ENCODE results near the gene SGSH.

Gene SGSH

GRCh38 chr17:80214012-80214877 is 5.9 kb downstream of the SGSH start:
- Histone ChIP-seq H3K4me1 (ENCODE audit: insufficient read depth, insufficient read length) (no peaks in the 10 kb centered on the region), H3K4me3 (ENCODE audit: insufficient read length, low read depth) (no peak overlapping the region), H3K27me3 (ENCODE audit: insufficient read depth, insufficient read length) (no peaks in the 10 kb centered on the region), H3K36me3 (ENCODE audit: insufficient read depth, insufficient read length, low read length) (peaks cover 79% of the 10 kb centered on the region), H3K9ac (ENCODE audit: insufficient read length, low read depth) (no peak overlapping the region), H3K9me3 (ENCODE audit: insufficient read depth, low read length) (no peaks in the 10 kb centered on the region)
- DNase-seq (ENCODE audit: low read depth, low spot score): no peak
- TF ChIP-seq YY1 (IDR thresholded peaks at IDR 0.05; ENCODE audit: insufficient read depth, insufficient read length) (no peak), ZNF274 (IDR thresholded peaks at IDR 0.05; ENCODE audit: low read depth, low read length) (no peak), SUZ12 (IDR thresholded peaks at IDR 0.05; ENCODE audit: extremely low read depth, insufficient read depth, insufficient read length) (no peak)

- Histone ChIP-seq H3K9ac (ENCODE audit: insufficient read length, low read depth) (no peak overlapping the region), H3K36me3 (ENCODE audit: insufficient read depth, insufficient read length, low read length) (peaks cover 84% of the 10 kb centered on the region), H3K9me3 (ENCODE audit: insufficient read depth, low read length) (no peaks in the 10 kb centered on the region), H3K4me3 (ENCODE audit: insufficient read length, low read depth) (no peak overlapping the region), H3K4me1 (ENCODE audit: insufficient read depth, insufficient read length) (no peaks in the 10 kb centered on the region), H3K27me3 (ENCODE audit: insufficient read depth, insufficient read length) (no peaks in the 10 kb centered on the region)
- no peak for DNase-seq (ENCODE audit: low read depth, low spot score)
- TF ChIP-seq ZNF274 (IDR thresholded peaks at IDR 0.05; ENCODE audit: low read depth, low read length) (no peak), SUZ12 (IDR thresholded peaks at IDR 0.05; ENCODE audit: extremely low read depth, insufficient read depth, insufficient read length) (no peak), YY1 (IDR thresholded peaks at IDR 0.05; ENCODE audit: insufficient read depth, insufficient read length) (no peak)
These were observed 6.5 kb downstream of the SGSH start for GRCh38 chr17:80213643-80213975.

DNA sequence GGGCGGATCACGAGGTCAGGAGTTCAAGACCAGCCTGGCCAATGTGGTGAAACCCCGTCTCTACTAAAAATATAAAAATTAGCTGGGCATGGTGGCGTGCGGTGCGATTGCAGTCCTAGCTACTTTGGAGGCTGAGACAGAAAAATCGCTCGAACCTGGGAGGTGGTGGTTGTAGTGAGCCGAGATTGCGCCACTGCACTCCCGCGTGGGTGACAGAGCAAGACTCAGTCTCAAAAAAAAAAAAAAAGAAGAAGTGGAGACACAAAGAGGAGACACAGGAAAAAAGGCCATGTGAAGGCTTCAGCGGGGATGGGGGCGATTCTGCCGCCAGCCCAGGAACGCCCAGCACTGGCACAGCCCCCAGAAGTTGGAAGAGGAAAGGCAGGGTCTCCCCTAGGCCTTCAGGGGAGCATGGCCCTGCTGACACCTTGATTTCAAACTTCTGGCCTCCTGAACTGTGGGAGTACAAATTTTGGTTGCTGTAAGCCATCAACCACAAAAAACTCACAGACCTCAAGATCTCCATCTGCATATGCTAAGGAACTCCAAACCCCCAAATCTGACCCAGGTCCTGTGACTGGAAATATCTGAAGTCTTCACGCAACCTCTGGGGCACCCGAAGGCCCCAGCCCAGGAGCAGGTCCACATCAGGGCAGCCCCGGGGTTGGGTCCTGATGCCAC is 7.0 kb downstream of the SGSH start:
- no peak for DNase-seq (ENCODE audit: low read depth, low spot score)
- TF ChIP-seq YY1 (IDR thresholded peaks at IDR 0.05; ENCODE audit: insufficient read depth, insufficient read length): no peak
- no peak for TF ChIP-seq ZNF274 (IDR thresholded peaks at IDR 0.05; ENCODE audit: low read depth, low read length)
- TF ChIP-seq SUZ12 (IDR thresholded peaks at IDR 0.05; ENCODE audit: extremely low read depth, insufficient read depth, insufficient read length): no peak
- Histone ChIP-seq H3K9me3 (ENCODE audit: insufficient read depth, low read length) (no peaks in the 10 kb centered on the region), H3K27me3 (ENCODE audit: insufficient read depth, insufficient read length) (no peaks in the 10 kb centered on the region), H3K36me3 (ENCODE audit: insufficient read depth, insufficient read length, low read length) (peaks cover 85% of the 10 kb centered on the region), H3K4me3 (ENCODE audit: insufficient read length, low read depth) (no peak overlapping the region), H3K4me1 (ENCODE audit: insufficient read depth, insufficient read length) (peaks cover 2% of the 10 kb centered on the region), H3K9ac (ENCODE audit: insufficient read length, low read depth) (no peak overlapping the region)

DNA sequence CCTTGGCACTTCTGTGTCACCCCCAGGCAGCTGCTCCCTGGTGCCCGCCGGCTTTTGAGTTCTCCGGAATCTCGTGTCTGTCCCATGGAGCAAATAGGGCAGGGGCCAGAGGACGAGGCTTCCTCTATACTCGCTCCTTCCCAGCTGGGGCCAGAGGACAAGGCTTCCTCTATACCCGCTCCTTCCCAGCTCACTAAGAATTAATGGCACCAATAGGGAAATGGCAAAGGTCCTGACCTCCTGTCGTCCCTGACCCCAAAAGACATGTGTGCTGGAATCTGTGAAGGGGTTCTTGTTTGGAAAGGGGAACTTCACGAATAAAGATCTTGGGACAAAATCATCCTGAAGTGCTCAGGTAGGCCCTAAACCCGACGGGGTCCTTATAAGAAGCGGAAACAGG is 7.6 kb downstream of the SGSH start:
- Histone ChIP-seq H3K9me3 (ENCODE audit: insufficient read depth, low read length) (no peaks in the 10 kb centered on the region), H3K4me3 (ENCODE audit: insufficient read length, low read depth) (no peak overlapping the region), H3K27me3 (ENCODE audit: insufficient read depth, insufficient read length) (no peaks in the 10 kb centered on the region), H3K36me3 (ENCODE audit: insufficient read depth, insufficient read length, low read length) (peaks cover 84% of the 10 kb centered on the region), H3K4me1 (ENCODE audit: insufficient read depth, insufficient read length) (peaks cover 2% of the 10 kb centered on the region), H3K9ac (ENCODE audit: insufficient read length, low read depth) (no peak overlapping the region)
- TF ChIP-seq ZNF274 (IDR thresholded peaks at IDR 0.05; ENCODE audit: low read depth, low read length): no peak
- TF ChIP-seq YY1 (IDR thresholded peaks at IDR 0.05; ENCODE audit: insufficient read depth, insufficient read length): no peak
- TF ChIP-seq SUZ12 (IDR thresholded peaks at IDR 0.05; ENCODE audit: extremely low read depth, insufficient read depth, insufficient read length): no peak
- no peak for DNase-seq (ENCODE audit: low read depth, low spot score)

- no peak for DNase-seq (ENCODE audit: low read depth, low spot score)
- no peak overlapping the region for H3K9ac ChIP-seq (ENCODE audit: insufficient read length, low read depth)
- H3K9me3 ChIP-seq (ENCODE audit: insufficient read depth, low read length): no peaks in the 10 kb centered on the region
- H3K4me1 ChIP-seq (ENCODE audit: insufficient read depth, insufficient read length): peaks cover 2% of the 10 kb centered on the region
- H3K4me3 ChIP-seq (ENCODE audit: insufficient read length, low read depth): no peak overlapping the region
- H3K36me3 ChIP-seq (ENCODE audit: insufficient read depth, insufficient read length, low read length): peaks cover 80% of the 10 kb centered on the region
- H3K27me3 ChIP-seq (ENCODE audit: insufficient read depth, insufficient read length): no peaks in the 10 kb centered on the region
- TF ChIP-seq ZNF274 (IDR thresholded peaks at IDR 0.05; ENCODE audit: low read depth, low read length) (no peak), SUZ12 (IDR thresholded peaks at IDR 0.05; ENCODE audit: extremely low read depth, insufficient read depth, insufficient read length) (no peak), YY1 (IDR thresholded peaks at IDR 0.05; ENCODE audit: insufficient read depth, insufficient read length) (no peak)
These were observed 8.0 kb downstream of the SGSH start for GRCh38 chr17:80212109-80212508.

DNA sequence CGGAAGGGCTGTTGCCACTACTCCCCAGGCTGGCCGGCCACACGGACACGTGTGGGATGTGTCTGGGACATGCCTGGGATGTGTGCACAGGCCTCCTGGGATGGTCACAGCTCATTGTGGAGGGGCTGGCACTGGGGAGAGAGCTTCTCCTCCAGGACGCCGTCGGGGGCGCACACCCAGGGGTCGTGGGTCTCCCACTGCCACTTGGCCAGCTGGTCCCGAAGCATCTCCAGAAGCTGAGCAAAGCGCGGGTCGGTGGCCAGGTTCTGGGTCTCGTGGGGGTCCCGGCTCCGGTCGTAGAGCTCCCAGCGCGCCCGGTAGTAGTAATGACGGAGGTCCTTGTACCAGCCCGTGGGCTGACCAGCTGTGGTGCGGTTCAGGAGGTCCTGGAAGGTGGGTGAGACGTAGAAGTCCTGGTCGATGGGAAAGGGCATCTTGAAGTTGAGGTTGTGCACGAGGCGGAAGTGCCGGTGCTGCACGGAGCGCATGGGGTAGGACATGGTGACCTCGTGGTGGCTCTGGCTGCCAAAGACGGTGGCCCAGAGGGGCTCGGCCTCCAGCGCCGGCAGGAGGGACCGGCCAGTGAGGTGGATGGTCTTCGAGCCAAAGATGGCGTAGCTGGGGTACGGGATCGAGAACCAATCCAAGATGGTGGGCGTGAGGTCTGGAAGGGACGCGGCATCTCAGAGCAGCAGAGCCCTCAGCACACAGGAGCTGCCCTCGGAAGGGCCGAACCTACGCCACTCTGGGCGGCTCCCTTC is 9.6 kb downstream of the SGSH start:
- no peak for TF ChIP-seq YY1 (IDR thresholded peaks at IDR 0.05; ENCODE audit: insufficient read depth, insufficient read length)
- TF ChIP-seq SUZ12 (IDR thresholded peaks at IDR 0.05; ENCODE audit: extremely low read depth, insufficient read depth, insufficient read length): no peak
- TF ChIP-seq ZNF274 (IDR thresholded peaks at IDR 0.05; ENCODE audit: low read depth, low read length): no peak
- peaks cover 2% of the 10 kb centered on the region for H3K4me1 ChIP-seq (ENCODE audit: insufficient read depth, insufficient read length)
- H3K9ac ChIP-seq (ENCODE audit: insufficient read length, low read depth): no peak overlapping the region
- no peak for DNase-seq (ENCODE audit: low read depth, low spot score)
- H3K36me3 ChIP-seq (ENCODE audit: insufficient read depth, insufficient read length, low read length): peaks cover 72% of the 10 kb centered on the region
- no peaks in the 10 kb centered on the region for H3K9me3 ChIP-seq (ENCODE audit: insufficient read depth, low read length)
- H3K4me3 ChIP-seq (ENCODE audit: insufficient read length, low read depth): no peak overlapping the region
- no peaks in the 10 kb centered on the region for H3K27me3 ChIP-seq (ENCODE audit: insufficient read depth, insufficient read length)

GRCh38 chr17:80209765-80210164 is 10.4 kb downstream of the SGSH start:
- Histone ChIP-seq H3K4me1 (ENCODE audit: insufficient read depth, insufficient read length) (peaks cover 5% of the 10 kb centered on the region), H3K27me3 (ENCODE audit: insufficient read depth, insufficient read length) (no peaks in the 10 kb centered on the region), H3K36me3 (ENCODE audit: insufficient read depth, insufficient read length, low read length) (peaks cover 67% of the 10 kb centered on the region), H3K9ac (ENCODE audit: insufficient read length, low read depth) (no peak overlapping the region), H3K4me3 (ENCODE audit: insufficient read length, low read depth) (no peak overlapping the region), H3K9me3 (ENCODE audit: insufficient read depth, low read length) (no peaks in the 10 kb centered on the region)
- TF ChIP-seq SUZ12 (IDR thresholded peaks at IDR 0.05; ENCODE audit: extremely low read depth, insufficient read depth, insufficient read length) (no peak), YY1 (IDR thresholded peaks at IDR 0.05; ENCODE audit: insufficient read depth, insufficient read length) (no peak), ZNF274 (IDR thresholded peaks at IDR 0.05; ENCODE audit: low read depth, low read length) (no peak)
- DNase-seq (ENCODE audit: low read depth, low spot score): no peak
